ENCODE results near the gene LOC101059915.

The LOC101059915 gene

DNA sequence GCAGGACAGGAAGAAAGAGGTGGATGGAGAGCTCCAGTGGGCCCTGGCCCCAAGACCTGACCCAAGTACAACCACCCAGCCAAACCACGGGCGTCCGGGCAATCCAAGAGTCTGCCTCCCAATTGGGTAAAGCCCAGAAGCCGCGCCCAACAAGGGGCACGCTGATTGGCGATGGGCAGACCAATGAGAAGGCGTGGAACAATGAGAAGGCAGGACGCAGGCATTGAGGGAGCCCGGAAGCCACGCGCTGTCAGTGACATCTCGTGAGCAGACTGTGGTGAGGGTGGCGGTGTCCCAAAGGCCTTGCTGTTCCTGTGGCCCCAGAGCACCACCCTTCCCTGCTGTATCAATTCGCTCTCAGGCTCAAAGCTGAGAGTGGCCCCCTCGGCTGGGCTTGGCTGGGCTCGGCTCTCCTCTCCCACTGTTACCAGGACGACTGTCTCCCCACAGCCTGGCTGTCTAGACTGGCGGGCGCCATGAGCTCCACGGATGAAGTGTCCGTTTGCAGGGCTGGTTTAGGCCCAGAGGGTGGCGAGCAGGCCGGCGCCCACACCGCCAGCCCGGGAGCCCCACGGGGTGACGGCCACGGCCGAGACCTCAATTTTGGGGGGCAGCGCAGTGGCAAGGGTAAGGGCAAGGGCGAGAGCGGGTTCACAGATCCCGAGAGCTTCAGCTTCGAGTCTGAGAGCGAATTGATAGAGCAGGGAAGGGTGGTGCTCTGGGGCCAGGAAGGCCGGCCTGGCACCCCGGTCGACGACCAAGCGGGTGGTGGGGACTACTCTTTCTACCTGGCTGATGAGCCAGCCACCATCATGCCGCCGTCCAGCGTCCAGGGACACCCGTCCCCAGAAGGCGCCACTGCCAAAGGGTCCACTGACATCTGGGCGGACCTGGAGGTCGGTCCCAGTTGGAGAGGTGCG lies at the start of gene LOC101059915:
TSS of gene LOC101059915 (plus strand) at position 219 of the 920 bp plus-strand sequence.
- DNase-seq (ENCODE audit: low spot score), result no peak

GRCh38 chrX:71617742-71618141 lies 49.6 kb upstream of the LOC101059915 start:
- no peak for DNase-seq (ENCODE audit: low spot score)

- no peak for DNase-seq (ENCODE audit: low spot score)
Observed at GRCh38 chrX:71618303-71618721, 49.0 kb upstream of the LOC101059915 start, which contains the start of gene CXCR3. Gene CXCR3, minus strand, starts transcription at chrX:71618511. Its CDS starts 62 bp downstream, at chrX:71618449.

DNA sequence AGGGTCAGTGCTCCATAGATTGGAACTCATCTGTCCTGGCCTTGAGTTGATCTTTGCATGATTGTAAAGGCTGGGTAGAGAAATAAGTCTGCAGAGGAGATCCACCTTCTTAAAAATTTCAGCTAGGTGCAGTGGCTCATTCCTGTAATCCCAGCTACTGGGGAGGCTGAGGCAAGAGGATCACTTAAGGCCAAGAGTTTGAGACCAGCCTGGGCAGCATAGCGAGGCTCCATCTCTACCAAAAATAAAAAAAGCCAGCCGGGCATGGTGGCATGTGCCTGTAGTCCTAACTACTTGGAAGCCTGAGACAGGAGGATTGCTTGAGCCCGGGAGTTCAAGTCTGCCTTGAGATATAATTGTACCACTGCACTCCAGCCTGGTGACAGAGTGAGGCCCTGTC lies 48.6 kb upstream of the LOC101059915 start:
- no peak for DNase-seq (ENCODE audit: low spot score)

GRCh38 chrX:71619193-71619592 lies 48.2 kb upstream of the LOC101059915 start:
- no peak for DNase-seq (ENCODE audit: low spot score)

DNA sequence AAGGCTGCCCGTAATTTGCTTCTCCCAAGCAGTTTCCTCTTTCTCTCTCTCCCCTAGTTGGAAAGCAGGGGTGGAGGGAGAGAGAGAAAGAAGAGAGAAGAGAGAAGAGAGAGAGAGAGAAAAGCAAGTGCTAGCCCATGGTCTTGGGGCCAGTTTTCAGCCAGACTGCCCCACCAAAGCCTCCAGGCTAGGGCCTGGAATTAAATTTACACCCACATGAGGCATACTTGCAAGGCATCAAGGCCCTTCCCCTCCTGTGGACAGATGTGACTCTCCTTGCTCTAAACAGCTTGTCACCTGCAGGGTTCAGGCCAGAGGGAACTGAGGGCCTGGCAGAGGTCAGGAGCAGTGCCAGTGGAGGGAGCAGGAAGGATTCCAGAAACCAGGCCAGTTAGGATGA lies 47.4 kb upstream of the LOC101059915 start:
- DNase-seq (ENCODE audit: low spot score), result no peak

- DNase-seq (ENCODE audit: low spot score), result no peak
Observed at GRCh38 chrX:71621603-71622002, 45.7 kb upstream of the LOC101059915 start.

GRCh38 chrX:71622032-71622575 lies 45.2 kb upstream of the LOC101059915 start:
- DNase-seq (ENCODE audit: low spot score), result no peak

- DNase-seq (ENCODE audit: low spot score), result peak; percentile 40
Observed at GRCh38 chrX:71622576-71623450, 44.5 kb upstream of the LOC101059915 start.

DNA sequence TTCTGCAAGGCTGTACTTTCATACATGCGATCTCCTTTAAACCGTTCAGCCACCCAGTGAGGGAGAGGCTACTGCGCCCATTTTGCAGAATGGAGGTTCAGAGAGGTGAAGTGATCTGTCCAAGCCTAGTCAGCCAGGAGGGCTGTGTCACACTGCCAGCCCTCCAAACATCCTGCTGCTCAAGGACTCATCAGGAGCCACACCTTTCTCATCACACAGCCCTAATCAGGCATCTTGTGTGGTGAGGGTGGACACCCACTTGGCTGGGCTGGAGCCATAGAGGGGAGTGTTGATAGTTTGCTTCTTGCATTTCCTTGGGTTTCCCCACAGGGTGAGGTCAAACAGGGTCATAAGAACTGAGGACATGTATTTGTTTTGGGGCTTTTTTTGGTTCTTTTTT lies 43.6 kb upstream of the LOC101059915 start:
- peak; percentile 63 for DNase-seq (ENCODE audit: low spot score)

DNA sequence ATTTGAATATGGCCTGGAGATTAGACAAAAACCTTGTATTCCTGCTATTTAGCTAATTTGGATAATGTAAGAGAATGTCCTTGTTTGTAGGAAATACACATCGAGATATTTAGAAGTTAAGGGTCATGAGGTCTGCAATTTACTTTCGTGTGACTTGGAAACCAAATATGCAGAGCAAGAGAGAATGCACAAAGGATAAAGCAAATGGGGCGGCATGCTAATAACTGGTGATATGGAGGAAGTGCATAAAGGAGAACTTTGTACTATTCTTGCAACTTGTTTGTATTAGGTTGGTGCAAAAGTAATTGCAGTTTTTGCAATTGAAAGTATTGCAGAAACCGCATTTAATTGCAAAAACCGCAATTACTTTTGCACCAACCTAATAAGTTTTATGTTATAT lies 41.9 kb upstream of the LOC101059915 start:
- no peak for DNase-seq (ENCODE audit: low spot score)

DNA sequence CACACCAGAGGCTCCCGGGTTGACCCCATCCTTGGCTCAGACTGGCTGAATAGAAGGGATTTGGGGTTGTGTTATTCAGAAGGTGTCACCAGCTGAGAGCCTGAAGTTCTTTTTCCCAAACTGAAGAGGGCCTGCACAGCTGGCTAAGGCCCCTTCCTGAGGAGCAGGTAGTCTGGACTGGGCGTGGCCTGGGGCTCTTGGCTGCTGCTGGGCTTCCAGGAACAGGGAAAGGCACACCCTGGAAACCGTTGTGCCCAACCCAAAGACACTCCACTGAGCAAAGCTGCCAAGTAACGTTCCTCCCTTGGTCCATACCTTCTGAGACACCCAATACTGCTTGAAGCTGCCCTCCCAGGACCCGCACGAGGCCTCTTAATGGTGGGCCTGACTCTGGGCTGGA lies 40.8 kb upstream of the LOC101059915 start:
- DNase-seq (ENCODE audit: low spot score), result no peak

GRCh38 chrX:71627588-71628404 lies 39.5 kb upstream of the LOC101059915 start:
- no peak for DNase-seq (ENCODE audit: low spot score)

GRCh38 chrX:71629467-71629866 lies 37.9 kb upstream of the LOC101059915 start:
- DNase-seq (ENCODE audit: low spot score), result no peak

GRCh38 chrX:71632923-71633657 lies 34.3 kb upstream of the LOC101059915 start:
- DNase-seq (ENCODE audit: low spot score), result no peak

DNA sequence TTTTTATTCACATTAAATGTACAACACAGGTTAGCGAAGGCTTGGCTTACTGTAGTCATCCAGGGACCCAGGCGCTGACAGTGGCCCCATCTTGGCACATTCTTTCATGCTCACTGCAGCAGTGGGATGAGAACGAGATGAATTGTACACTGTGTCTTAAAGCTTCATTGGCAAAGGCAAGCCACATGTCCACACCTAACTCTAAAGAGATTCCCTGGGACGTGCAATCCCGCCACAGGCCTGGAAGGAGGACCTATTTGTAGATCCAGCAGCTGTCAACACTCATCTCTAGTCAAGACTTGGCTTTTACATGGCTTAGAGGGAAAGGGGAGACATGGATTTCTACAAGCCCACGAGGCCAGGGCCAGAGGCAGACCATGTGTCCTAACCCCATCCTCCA lies 33.0 kb upstream of the LOC101059915 start:
- DNase-seq (ENCODE audit: low spot score), result no peak

DNA sequence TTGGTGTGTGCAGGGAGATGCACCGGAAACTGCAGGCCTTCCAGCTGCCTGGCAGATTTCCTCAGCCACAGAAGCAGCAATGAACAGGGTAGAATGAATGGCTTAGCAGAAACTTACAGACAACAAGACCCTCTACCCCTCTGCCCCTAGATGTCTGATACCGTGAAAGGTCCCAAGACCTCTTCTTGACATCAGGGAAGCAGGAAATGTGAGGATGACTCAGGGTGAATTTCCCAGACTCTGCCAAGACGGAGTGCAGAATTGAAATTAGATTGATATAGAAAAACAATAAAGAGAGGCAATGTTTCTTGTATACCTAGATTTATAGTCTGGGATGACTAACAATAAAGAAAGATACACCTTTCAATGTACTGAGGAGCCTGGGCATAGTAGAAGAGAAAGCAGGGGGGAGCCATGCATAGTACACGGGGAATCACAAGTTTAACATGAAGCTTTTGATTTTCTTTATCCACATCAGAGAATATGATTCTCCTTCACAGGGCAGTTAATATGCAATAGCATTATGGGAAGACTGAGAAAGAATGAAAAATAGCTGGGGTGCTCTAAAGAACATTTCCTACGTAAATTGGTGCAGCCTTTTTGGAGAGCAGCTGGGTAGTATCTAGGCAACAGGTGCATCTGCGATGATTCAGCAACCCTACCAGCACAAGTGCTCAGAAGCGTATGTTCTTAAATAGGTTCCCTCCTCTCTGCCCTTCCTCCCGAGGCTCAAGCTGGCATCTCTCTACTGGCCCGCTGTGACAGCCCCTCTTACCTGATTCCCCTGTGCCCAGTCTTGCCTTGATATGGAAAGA lies 30.7 kb upstream of the LOC101059915 start:
- DNase-seq (ENCODE audit: low spot score), result peak; percentile 18

DNA sequence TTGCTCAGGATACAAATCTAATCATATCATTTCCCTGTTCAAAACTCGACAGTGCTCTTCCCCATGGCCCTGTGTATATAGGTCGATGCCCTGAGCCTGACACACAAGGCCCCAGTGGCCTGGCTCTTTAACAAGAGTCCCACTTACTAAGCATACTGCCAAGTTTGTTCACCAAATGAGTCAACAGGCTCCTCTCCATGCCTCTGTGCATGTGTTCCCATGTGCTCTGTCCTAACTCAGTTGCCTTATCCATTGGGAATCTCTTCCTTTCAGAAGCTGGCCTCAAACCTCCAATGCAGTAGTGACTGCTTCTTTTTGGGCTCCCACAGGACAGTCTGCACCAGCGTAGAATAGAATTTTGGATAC lies 30.1 kb upstream of the LOC101059915 start:
- no peak for DNase-seq (ENCODE audit: low spot score)

GRCh38 chrX:71637848-71638247 lies 29.5 kb upstream of the LOC101059915 start:
- DNase-seq (ENCODE audit: low spot score), result no peak

GRCh38 chrX:71638409-71638808 lies 28.9 kb upstream of the LOC101059915 start:
- DNase-seq (ENCODE audit: low spot score), result no peak
